SU-DHL-6 (cell line): ENCODE results near the gene PRDM16.

Source experiments
- H2AFZ ChIP-seq: fragments of 200-600 bp; sonication (generic); 2 replicates; pipeline ENCODE4 v1.6.1; 2014; ENCODE audit warnings: low read depth, mild to moderate bottlenecking, moderate library complexity, mixed read lengths, antibody characterized with exemption, low read length; ENCODE audit not compliant: severe bottlenecking
- H3F3A ChIP-seq: fragments of 200-600 bp; shearing (Covaris generic); 2 replicates; pipeline ENCODE4 v1.6.0; 2016; ENCODE audit warnings: antibody characterized with exemption, mild to moderate bottlenecking; ENCODE audit not compliant: insufficient read depth
- H3K27ac ChIP-seq: fragments of 200-600 bp; sonication (generic); 2 replicates; pipeline ENCODE4 v1.5.1; 2016; ENCODE audit warnings: low read depth, mild to moderate bottlenecking, low read length, moderate library complexity, mixed read lengths
- H3K27me3 ChIP-seq: fragments of 200-600 bp; sonication (generic), shearing (Covaris generic); 2 replicates; pipeline ENCODE4 v1.6.0; 2014; ENCODE audit warnings: mild to moderate bottlenecking, low read length
- H3K36me3 ChIP-seq: fragments of 200-600 bp; sonication (generic); 2 replicates; pipeline ENCODE4 v1.6.1; 2014; ENCODE audit warnings: mild to moderate bottlenecking, low read length, mixed read lengths
- H3K4me2 ChIP-seq: fragments of 300-600, 200-600 bp; shearing (Covaris generic), sonication (generic); 2 replicates; pipeline ENCODE4 v1.6.0; 2014; ENCODE audit warnings: low read length, low read depth, mild to moderate bottlenecking; ENCODE audit not compliant: poor library complexity, severe bottlenecking
- H3K4me3 ChIP-seq: fragments of 200-600 bp; sonication (generic); 2 replicates; pipeline ENCODE4 v1.5.1; 2014; ENCODE audit warnings: antibody characterized with exemption, low read length, mild to moderate bottlenecking, mixed read lengths; ENCODE audit not compliant: insufficient read depth, poor library complexity, severe bottlenecking
- H3K79me2 ChIP-seq: fragments of 200-600 bp; sonication (generic); 2 replicates; pipeline ENCODE4 v1.6.1; 2014; ENCODE audit warnings: mild to moderate bottlenecking, low read length, moderate library complexity; ENCODE audit not compliant: insufficient read depth
- H3K9ac ChIP-seq: fragments of 200-600 bp; sonication (generic); 2 replicates; pipeline ENCODE4 v1.7.0; 2014; ENCODE audit warnings: mild to moderate bottlenecking, low read length
- H3K9me2 ChIP-seq: fragments of 200-600 bp; sonication (generic); replicated peaks from 2 replicates; pipeline ENCODE4 v1.6.1; 2014; ENCODE audit warnings: low read length; ENCODE audit not compliant: insufficient read depth
- H3K9me3 ChIP-seq: fragments of 200-600 bp; sonication (generic); 2 replicates; pipeline ENCODE4 v1.6.1; 2014; ENCODE audit warnings: low read length, mixed read lengths; ENCODE audit not compliant: insufficient read depth
- H4K20me1 ChIP-seq: fragments of 200-600 bp; sonication (generic); 2 replicates; pipeline ENCODE4 v1.6.1; 2014; ENCODE audit warnings: low read depth, mild to moderate bottlenecking, antibody characterized with exemption, low read length, moderate library complexity, mixed read lengths
- EZH2phosphoT487 ChIP-seq: fragments of 200-600 bp; sonication (generic), shearing (Covaris generic); conservative IDR thresholded peaks from 2 replicates; pipeline ENCODE4 v1.6.1; 2018; ENCODE audit warnings: mild to moderate bottlenecking, antibody characterized with exemption, low read length, moderate library complexity, mixed read lengths
- TF ChIP-seq, protein P1 (sequence below): fragments of 200-600 bp; sonication (generic); IDR thresholded peaks from one replicate; pipeline ENCODE4 v1.5.1; 2017; ENCODE audit warnings: antibody characterized with exemption, mild to moderate bottlenecking, low read length, moderate library complexity; ENCODE audit not compliant: insufficient read depth, poor library complexity, severe bottlenecking

Gene PRDM16

DNA sequence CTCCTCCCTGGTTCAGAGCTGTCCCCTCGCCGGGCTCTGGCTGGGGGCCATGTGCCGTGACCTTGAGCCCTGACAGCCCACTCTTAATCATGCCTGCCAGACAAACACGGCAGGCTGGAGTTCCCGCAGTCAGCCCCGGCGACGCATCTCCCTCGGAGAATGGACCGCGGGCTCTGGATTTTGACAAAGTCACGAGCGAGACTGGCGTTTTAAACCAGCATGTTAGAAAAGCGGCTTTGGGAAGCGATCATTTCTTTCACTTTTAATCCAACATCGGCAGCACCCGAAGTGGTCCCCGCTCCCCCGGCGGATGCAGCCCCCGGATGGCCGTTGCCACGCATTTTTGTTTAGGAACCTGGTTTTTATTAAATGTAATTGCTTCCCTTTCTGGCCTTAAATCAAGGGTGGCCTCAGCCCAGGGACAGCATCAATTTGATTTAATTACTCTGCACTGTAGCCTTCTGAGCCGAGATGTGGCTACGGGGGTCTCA is 70.9 kb downstream of the PRDM16 start:
- H3K36me3 ChIP-seq, result no peaks in the 10 kb centered on the region
- no peaks in the 10 kb centered on the region for H3K9me3 ChIP-seq
- no peak overlapping the region for H3K27ac ChIP-seq
- H3K4me2 ChIP-seq, result no peak overlapping the region
- H3K9me2 ChIP-seq, result no peaks in the 10 kb centered on the region
- no peak overlapping the region for H3K9ac ChIP-seq
- no peaks in the 10 kb centered on the region for H4K20me1 ChIP-seq
- no peaks in the 10 kb centered on the region for H3K79me2 ChIP-seq
- no peaks in the 10 kb centered on the region for H3K27me3 ChIP-seq
- H3K4me3 ChIP-seq, result no peak overlapping the region
- TF ChIP-seq, protein P1, sequence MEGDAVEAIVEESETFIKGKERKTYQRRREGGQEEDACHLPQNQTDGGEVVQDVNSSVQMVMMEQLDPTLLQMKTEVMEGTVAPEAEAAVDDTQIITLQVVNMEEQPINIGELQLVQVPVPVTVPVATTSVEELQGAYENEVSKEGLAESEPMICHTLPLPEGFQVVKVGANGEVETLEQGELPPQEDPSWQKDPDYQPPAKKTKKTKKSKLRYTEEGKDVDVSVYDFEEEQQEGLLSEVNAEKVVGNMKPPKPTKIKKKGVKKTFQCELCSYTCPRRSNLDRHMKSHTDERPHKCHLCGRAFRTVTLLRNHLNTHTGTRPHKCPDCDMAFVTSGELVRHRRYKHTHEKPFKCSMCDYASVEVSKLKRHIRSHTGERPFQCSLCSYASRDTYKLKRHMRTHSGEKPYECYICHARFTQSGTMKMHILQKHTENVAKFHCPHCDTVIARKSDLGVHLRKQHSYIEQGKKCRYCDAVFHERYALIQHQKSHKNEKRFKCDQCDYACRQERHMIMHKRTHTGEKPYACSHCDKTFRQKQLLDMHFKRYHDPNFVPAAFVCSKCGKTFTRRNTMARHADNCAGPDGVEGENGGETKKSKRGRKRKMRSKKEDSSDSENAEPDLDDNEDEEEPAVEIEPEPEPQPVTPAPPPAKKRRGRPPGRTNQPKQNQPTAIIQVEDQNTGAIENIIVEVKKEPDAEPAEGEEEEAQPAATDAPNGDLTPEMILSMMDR, result no peak
- no peak for TF ChIP-seq EZH2phosphoT487
- no peaks in the 10 kb centered on the region for H3F3A ChIP-seq
- H2AFZ ChIP-seq, result no peak overlapping the region

DNA sequence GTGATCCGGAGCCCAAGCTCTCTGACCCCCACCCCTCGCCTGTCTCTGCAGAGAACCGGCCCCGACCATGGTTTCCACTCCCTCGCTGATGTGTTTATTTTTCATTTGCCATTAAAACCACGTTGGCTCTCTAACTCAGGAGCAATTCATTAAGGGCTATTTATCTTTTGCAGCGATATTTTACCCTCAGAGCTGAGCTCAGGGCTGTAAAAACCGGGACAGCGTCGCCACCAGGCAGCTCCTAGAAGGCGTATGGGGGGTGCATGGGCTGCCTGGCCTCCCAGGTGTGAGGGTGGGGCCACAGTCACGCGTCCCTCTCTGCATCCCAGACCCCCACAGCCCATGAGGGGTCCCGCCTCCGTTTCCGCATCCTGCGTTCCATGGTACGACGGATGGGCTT is 71.4 kb downstream of the PRDM16 start:
- H3K9me3 ChIP-seq, result no peaks in the 10 kb centered on the region
- H3K79me2 ChIP-seq, result no peaks in the 10 kb centered on the region
- H3K36me3 ChIP-seq, result no peaks in the 10 kb centered on the region
- no peak overlapping the region for H3K4me3 ChIP-seq
- H3K9me2 ChIP-seq, result no peaks in the 10 kb centered on the region
- H4K20me1 ChIP-seq, result no peaks in the 10 kb centered on the region
- TF ChIP-seq, protein P1, result no peak
- TF ChIP-seq EZH2phosphoT487, result no peak
- H2AFZ ChIP-seq, result no peak overlapping the region
- H3K4me2 ChIP-seq, result no peak overlapping the region
- no peak overlapping the region for H3K27ac ChIP-seq
- no peaks in the 10 kb centered on the region for H3K27me3 ChIP-seq
- H3F3A ChIP-seq, result no peaks in the 10 kb centered on the region
- no peak overlapping the region for H3K9ac ChIP-seq

DNA sequence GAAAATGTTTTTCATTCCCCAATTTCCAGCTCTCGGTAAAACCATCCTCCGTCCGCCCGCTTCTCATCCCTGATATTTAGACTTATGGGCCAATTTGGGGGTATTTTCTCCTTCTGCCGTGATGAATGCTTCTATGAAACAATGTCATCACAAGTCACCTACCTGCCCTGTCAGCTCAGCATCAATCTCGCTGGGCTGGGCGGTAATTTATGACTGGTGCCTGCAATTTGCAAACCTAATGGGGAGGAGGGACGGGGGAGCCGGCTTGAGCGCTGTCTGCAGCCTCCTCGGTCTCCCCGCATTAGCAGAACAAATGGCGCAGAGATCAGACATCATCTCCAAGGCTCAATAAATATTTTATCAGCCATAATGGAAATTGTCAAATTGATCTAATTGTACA is 72.1 kb downstream of the PRDM16 start:
- Histone ChIP-seq H4K20me1 (no peaks in the 10 kb centered on the region), H3K4me3 (no peak overlapping the region), H3K9me3 (no peaks in the 10 kb centered on the region), H3K36me3 (no peaks in the 10 kb centered on the region), H3K4me2 (no peak overlapping the region), H3K27me3 (no peaks in the 10 kb centered on the region), H3K9ac (no peak overlapping the region), H3F3A (no peaks in the 10 kb centered on the region), H3K79me2 (no peaks in the 10 kb centered on the region), H3K27ac (no peak overlapping the region), H3K9me2 (no peaks in the 10 kb centered on the region), H2AFZ (no peak overlapping the region)
- no peak for TF ChIP-seq EZH2phosphoT487
- TF ChIP-seq, protein P1, result no peak
